OCI-LY1 (cell line): ENCODE measurements around the gene TPM2.

ENCODE experiments used
- H2AFZ ChIP-seq: fragments of 200-600 bp; sonication (generic), shearing (Covaris generic); 2 replicates; pipeline ENCODE4 v1.6.0; 2014; ENCODE audit warnings: antibody characterized with exemption, mild to moderate bottlenecking, low read length
- H3F3A ChIP-seq: fragments of 200-600 bp; sonication (generic), shearing (Covaris generic); 2 replicates; pipeline ENCODE4 v1.6.0; 2014; ENCODE audit warnings: mild to moderate bottlenecking, antibody characterized with exemption, low read length, moderate library complexity; ENCODE audit not compliant: insufficient read depth
- H3K27ac ChIP-seq: fragments of 200-600 bp; sonication (generic); 2 replicates; pipeline ENCODE4 v1.5.1; 2014; ENCODE audit warnings: low read length, mixed run types, mild to moderate bottlenecking, low read depth; ENCODE audit not compliant: poor library complexity, severe bottlenecking
- H3K27me3 ChIP-seq: fragments of 200-600 bp; sonication (generic); 2 replicates; pipeline ENCODE4 v1.6.0; 2014; ENCODE audit warnings: antibody characterized with exemption, mild to moderate bottlenecking, low read length, moderate library complexity; ENCODE audit not compliant: insufficient read depth
- H3K36me3 ChIP-seq: fragments of 200-600 bp; sonication (generic); 2 replicates; pipeline ENCODE4 v1.6.1; 2014; ENCODE audit warnings: mild to moderate bottlenecking, antibody characterized with exemption, low read length, moderate library complexity, mixed read lengths; ENCODE audit not compliant: insufficient read depth
- H3K4me1 ChIP-seq: fragments of 200-600 bp; sonication (generic); 2 replicates; pipeline ENCODE4 v1.5.1; 2014; ENCODE audit warnings: mild to moderate bottlenecking, low read length, moderate library complexity; ENCODE audit not compliant: insufficient read depth, severe bottlenecking
- H3K4me2 ChIP-seq: fragments of 200-600 bp; sonication (generic), shearing (Covaris generic); 2 replicates; pipeline ENCODE4 v1.6.1; 2014; ENCODE audit warnings: low read length
- H3K4me3 ChIP-seq: fragments of 200-600 bp; sonication (generic); 2 replicates; pipeline ENCODE4 v1.5.1; 2014; ENCODE audit warnings: low read length, low read depth, mild to moderate bottlenecking, mixed read lengths; ENCODE audit not compliant: poor library complexity, severe bottlenecking
- H3K79me2 ChIP-seq: fragments of 200-600 bp; shearing (Covaris generic); 2 replicates; pipeline ENCODE4 v1.6.1; 2016; ENCODE audit warnings: mixed run types, low read length, mixed read lengths; ENCODE audit not compliant: insufficient read depth
- H3K9ac ChIP-seq: fragments of 200-600 bp; sonication (generic), shearing (Covaris generic); 2 replicates; pipeline ENCODE4 v1.6.1; 2014; ENCODE audit warnings: mild to moderate bottlenecking, low read length, mixed read lengths
- H3K9me2 ChIP-seq: fragments of 200-600 bp; sonication (generic), shearing (Covaris generic); 2 replicates; pipeline ENCODE4 v1.6.1; 2014; ENCODE audit warnings: low read depth, mild to moderate bottlenecking, low read length, mixed read lengths
- H3K9me3 ChIP-seq: fragments of 200-600 bp; shearing (Covaris generic); 2 replicates; pipeline ENCODE4 v1.6.1; 2014; ENCODE audit warnings: low read length, mixed read lengths
- H4K20me1 ChIP-seq: fragments of 200-600 bp; sonication (generic), shearing (Covaris generic); 2 replicates; pipeline ENCODE4 v1.6.0; 2016; ENCODE audit warnings: mild to moderate bottlenecking, low read length; ENCODE audit not compliant: insufficient read depth
- EZH2 ChIP-seq: fragments of 200-600 bp; sonication (generic), shearing (Covaris generic); IDR thresholded peaks from 2 replicates; pipeline ENCODE4 v1.8.0; 2017; ENCODE audit warnings: borderline replicate concordance, mixed run types, mild to moderate bottlenecking, antibody characterized with exemption, low read length, moderate library complexity, mixed read lengths
- TF ChIP-seq, protein P1 (sequence below): fragments of 200-600 bp; sonication (generic), shearing (Covaris generic); IDR thresholded peaks from 2 replicates; pipeline ENCODE4 v1.5.1; 2017; ENCODE audit warnings: mild to moderate bottlenecking, antibody characterized with exemption, low read length, moderate library complexity, mixed read lengths

Gene TPM2

DNA sequence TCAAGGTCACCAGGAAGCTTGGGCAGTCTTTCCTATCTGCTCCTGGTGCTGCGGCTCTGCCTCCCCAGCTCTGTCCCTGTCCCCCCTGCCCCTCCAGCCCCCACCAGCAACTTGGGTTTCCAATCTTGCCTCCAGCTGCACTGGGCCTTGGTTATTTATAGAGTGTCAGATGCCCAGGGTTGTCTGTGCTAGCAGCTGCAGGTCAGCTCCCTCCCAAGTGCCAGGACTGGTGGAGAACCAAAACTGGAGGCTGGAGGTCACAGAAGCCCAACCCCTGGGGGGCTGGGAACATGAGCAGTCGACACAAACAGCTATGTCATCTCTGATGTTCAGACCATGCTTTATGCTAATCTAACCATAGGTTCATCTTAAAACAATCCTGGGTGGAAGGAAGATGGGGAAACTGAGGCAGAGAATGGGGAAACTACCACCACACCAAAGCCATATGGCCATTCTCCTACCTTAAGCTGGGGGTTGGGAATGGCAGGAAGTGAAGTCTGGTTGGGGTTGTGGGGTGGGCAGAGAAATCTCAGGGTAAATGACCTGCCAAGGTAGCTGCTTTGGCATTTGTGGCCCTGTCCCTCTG, 1.7 kb downstream of the TPM2 start:
- Histone ChIP-seq H3K79me2 (no peaks in the 10 kb centered on the region), H3K9me2 (no peaks in the 10 kb centered on the region), H4K20me1 (no peaks in the 10 kb centered on the region), H3F3A (0 out of 2 replicates have a peak, but pooled peaks cover 3% of the 10 kb centered on the region), H3K9me3 (no peaks in the 10 kb centered on the region), H3K4me3 (no peak overlapping the region), H3K9ac (no peak overlapping the region), H3K27ac (no peak overlapping the region), H3K4me1 (peaks cover 37% of the 10 kb centered on the region), H3K27me3 (no peaks in the 10 kb centered on the region; the same call in 1 of the 2 replicates), H3K36me3 (no peaks in the 10 kb centered on the region), H2AFZ (no peak overlapping the region), H3K4me2 (no peak overlapping the region)
- TF ChIP-seq, protein P1, sequence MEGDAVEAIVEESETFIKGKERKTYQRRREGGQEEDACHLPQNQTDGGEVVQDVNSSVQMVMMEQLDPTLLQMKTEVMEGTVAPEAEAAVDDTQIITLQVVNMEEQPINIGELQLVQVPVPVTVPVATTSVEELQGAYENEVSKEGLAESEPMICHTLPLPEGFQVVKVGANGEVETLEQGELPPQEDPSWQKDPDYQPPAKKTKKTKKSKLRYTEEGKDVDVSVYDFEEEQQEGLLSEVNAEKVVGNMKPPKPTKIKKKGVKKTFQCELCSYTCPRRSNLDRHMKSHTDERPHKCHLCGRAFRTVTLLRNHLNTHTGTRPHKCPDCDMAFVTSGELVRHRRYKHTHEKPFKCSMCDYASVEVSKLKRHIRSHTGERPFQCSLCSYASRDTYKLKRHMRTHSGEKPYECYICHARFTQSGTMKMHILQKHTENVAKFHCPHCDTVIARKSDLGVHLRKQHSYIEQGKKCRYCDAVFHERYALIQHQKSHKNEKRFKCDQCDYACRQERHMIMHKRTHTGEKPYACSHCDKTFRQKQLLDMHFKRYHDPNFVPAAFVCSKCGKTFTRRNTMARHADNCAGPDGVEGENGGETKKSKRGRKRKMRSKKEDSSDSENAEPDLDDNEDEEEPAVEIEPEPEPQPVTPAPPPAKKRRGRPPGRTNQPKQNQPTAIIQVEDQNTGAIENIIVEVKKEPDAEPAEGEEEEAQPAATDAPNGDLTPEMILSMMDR = no peak
- no peak for TF ChIP-seq EZH2

DNA sequence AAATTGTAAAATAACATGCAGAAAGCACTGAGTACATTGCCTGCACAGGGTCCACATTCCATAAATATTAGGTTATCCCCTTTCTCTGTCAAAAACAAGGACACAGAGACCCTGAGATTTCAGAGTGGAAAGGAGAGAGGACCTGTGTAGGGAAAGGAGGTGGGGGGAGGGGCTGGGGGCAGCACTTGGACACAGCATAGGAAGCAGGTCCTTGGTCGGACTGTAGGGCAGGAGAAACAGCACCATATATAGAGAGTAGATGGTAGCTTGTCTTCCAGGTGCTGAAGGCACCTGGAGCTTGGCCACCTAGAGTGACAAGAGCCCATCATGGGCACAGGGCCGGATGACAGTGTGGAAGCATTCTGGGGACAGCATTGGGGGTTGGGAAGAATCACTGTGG, 2.4 kb downstream of the TPM2 start:
- Histone ChIP-seq H4K20me1 (no peaks in the 10 kb centered on the region), H3F3A (0 out of 2 replicates have a peak, but pooled peaks cover under 1% of the 10 kb centered on the region), H2AFZ (no peak overlapping the region), H3K4me1 (peaks cover 37% of the 10 kb centered on the region), H3K9me2 (no peaks in the 10 kb centered on the region), H3K27ac (no peak overlapping the region), H3K9me3 (no peaks in the 10 kb centered on the region), H3K4me3 (no peak overlapping the region), H3K9ac (no peak overlapping the region), H3K27me3 (no peaks in the 10 kb centered on the region; the same call in 1 of the 2 replicates), H3K79me2 (no peaks in the 10 kb centered on the region), H3K4me2 (no peak overlapping the region; the same call in 1 of the 2 replicates), H3K36me3 (no peaks in the 10 kb centered on the region)
- TF ChIP-seq, protein P1 = no peak
- TF ChIP-seq EZH2 = no peak

DNA sequence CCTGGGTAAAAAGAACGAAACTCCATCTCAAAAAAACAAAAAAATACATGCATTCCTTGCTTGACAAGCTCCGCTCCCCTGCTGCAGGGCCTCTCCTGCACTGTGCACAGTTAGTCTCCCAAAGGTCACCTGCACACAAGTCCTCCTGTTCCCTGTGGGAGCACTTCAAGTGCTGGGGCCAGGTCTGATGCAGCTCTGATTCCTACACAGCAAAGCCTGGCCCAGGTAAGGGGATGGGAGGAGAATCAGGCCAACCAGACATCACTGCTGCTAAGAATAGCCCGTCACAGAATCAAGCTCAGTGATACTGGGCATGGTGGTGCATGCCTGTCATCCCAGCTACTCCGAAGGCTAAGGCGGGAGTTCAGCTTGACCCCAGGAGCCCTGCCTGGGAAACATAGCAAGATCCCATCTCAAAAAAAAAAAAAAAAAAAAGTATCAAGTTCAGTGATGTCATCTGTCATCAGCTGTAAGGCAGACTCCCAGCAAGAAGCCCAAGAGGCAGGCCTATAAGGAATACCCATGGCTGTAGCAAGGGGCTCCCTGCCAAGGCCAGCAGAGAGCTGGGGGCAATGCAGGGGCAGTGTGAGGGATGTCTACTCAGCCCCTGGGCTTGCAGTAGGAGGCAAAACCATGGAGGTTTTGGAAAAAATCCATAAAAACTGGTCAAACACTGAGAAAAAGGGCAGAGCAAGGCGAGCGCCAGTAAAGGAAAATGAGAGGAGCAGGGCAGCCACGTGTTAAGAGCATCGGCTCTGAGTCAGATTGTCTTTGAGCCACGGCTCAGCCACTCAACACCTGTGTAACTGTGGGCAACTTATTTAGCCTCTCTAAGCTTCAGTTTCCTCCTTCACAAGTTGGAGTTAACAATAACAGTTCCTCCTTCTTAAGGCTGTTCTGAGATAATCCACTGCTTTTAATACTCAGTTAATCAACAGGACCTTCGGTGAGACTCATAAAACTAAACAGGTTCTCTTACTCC, 3.2 kb downstream of the TPM2 start:
- no peaks in the 10 kb centered on the region; the same call in 1 of the 2 replicates for H3K27me3 ChIP-seq
- H3K27ac ChIP-seq = no peak overlapping the region
- TF ChIP-seq, protein P1 = no peak
- TF ChIP-seq EZH2 = no peak
- H3K36me3 ChIP-seq = no peaks in the 10 kb centered on the region
- H3F3A ChIP-seq = no peaks in the 10 kb centered on the region
- peaks cover 37% of the 10 kb centered on the region for H3K4me1 ChIP-seq
- peak overlapping the region; percentile 19; the same call in 1 of the 2 replicates for H3K4me2 ChIP-seq
- no peak overlapping the region for H3K4me3 ChIP-seq
- no peaks in the 10 kb centered on the region for H4K20me1 ChIP-seq
- no peaks in the 10 kb centered on the region for H3K79me2 ChIP-seq
- H3K9me3 ChIP-seq = no peaks in the 10 kb centered on the region
- no peaks in the 10 kb centered on the region for H3K9me2 ChIP-seq
- no peak overlapping the region for H2AFZ ChIP-seq
- no peak overlapping the region for H3K9ac ChIP-seq
